Osteocyte (in vitro differentiated cells): ENCODE data around the gene QSER1. TPM values are rescaled to one million over a fixed set of nuclear protein-coding genes. Genes with fewer than 3 reads are reported as not detected.

Source experiments
- DNase-seq: peaks from one replicate; pipeline ENCODE4 v3.0.0; 2021; ENCODE audit warnings: mixed read lengths; ENCODE audit not compliant: unreplicated experiment; ENCODE audit errors: extremely low spot score
- H3K27ac Mint-ChIP-seq: one replicate; pipeline ENCODE4 v1.8.0; 2021; ENCODE audit warnings: mild to moderate bottlenecking, mixed read lengths; ENCODE audit not compliant: unreplicated experiment
- H3K27me3 Mint-ChIP-seq: one replicate; pipeline ENCODE4 v1.8.0; 2021; ENCODE audit warnings: mixed read lengths; ENCODE audit not compliant: unreplicated experiment
- H3K36me3 Mint-ChIP-seq: one replicate; pipeline ENCODE4 v1.8.0; 2021; ENCODE audit warnings: mixed read lengths; ENCODE audit not compliant: unreplicated experiment
- H3K4me1 Mint-ChIP-seq: one replicate; pipeline ENCODE4 v1.8.0; 2021; ENCODE audit warnings: mixed read lengths; ENCODE audit not compliant: unreplicated experiment
- H3K4me3 Mint-ChIP-seq: one replicate; pipeline ENCODE4 v1.8.0; 2021; ENCODE audit warnings: mild to moderate bottlenecking, moderate library complexity, mixed read lengths; ENCODE audit not compliant: unreplicated experiment
- H3K9me3 Mint-ChIP-seq: one replicate; pipeline ENCODE4 v1.8.0; 2021; ENCODE audit warnings: mixed read lengths; ENCODE audit not compliant: unreplicated experiment
- total RNA-seq: library from RNA; stranded (reverse); gene quantifications from 2 replicates; pipeline ENCODE4 v1.2.1, GENCODE V29; 2021
- TF ChIP-seq, protein P1 (sequence below): fragments of 200-600 bp; sonication (generic); IDR thresholded peaks from 2 replicates; pipeline ENCODE4 v1.5.0; 2021; ENCODE audit warnings: antibody characterized with exemption, mild to moderate bottlenecking, moderate library complexity

The QSER1 gene
- total RNA-seq, 1 donor from 2014 or later = 32.4 TPM

DNA sequence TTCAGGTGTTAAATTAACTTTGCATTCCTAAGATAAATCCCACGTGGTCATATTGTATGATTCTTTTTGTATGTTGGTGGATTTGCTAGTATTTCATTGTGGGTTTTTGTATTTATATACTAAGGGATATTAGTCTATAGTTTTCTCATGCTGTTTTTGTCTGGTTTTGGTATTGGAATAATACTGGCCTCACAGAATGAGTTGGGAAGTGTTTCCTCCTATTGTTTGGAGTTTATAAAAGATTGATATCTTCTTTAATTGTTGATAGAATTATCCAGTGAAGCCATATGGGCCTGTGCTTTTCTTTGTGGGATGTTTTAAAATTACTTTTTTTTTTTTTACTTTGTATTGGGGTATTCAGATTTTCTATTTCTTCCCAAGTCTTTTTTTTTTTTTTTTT is 59.8 kb downstream of the QSER1 start:
- DNase-seq = no peak
- peaks cover 9% of the 10 kb centered on the region for H3K36me3 Mint-ChIP-seq
- H3K4me1 Mint-ChIP-seq = peaks cover 23% of the 10 kb centered on the region
- no peak overlapping the region for H3K27ac Mint-ChIP-seq
- H3K9me3 Mint-ChIP-seq = no peaks in the 10 kb centered on the region
- no peak overlapping the region for H3K4me3 Mint-ChIP-seq
- no peaks in the 10 kb centered on the region for H3K27me3 Mint-ChIP-seq
- TF ChIP-seq, protein P1, sequence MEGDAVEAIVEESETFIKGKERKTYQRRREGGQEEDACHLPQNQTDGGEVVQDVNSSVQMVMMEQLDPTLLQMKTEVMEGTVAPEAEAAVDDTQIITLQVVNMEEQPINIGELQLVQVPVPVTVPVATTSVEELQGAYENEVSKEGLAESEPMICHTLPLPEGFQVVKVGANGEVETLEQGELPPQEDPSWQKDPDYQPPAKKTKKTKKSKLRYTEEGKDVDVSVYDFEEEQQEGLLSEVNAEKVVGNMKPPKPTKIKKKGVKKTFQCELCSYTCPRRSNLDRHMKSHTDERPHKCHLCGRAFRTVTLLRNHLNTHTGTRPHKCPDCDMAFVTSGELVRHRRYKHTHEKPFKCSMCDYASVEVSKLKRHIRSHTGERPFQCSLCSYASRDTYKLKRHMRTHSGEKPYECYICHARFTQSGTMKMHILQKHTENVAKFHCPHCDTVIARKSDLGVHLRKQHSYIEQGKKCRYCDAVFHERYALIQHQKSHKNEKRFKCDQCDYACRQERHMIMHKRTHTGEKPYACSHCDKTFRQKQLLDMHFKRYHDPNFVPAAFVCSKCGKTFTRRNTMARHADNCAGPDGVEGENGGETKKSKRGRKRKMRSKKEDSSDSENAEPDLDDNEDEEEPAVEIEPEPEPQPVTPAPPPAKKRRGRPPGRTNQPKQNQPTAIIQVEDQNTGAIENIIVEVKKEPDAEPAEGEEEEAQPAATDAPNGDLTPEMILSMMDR = no peak

DNA sequence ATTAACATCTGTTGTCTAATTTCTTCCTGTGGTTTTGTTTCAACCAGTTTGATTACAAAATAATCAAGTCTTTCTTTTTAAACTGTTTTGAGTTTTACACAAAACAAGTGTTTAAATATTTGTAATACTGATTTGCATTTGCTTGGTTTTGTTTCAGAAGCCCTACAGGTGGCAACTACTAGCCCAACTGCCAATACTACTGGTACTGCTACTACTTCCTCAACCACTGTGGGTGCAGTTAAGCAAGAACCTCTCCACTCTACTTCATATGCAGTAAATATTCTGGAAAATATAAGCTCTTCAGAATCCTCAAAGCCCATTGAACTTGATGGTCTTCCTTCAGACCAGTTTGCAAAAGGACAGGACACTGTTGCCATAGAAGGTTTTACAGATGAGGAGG is 61.1 kb downstream of the QSER1 start:
- DNase-seq = no peak
- Mint-ChIP-seq H3K27me3 (no peaks in the 10 kb centered on the region), H3K9me3 (no peaks in the 10 kb centered on the region), H3K4me1 (peaks cover 13% of the 10 kb centered on the region), H3K27ac (no peak overlapping the region), H3K4me3 (no peak overlapping the region), H3K36me3 (peaks cover 6% of the 10 kb centered on the region)
- TF ChIP-seq, protein P1 = no peak

DNA sequence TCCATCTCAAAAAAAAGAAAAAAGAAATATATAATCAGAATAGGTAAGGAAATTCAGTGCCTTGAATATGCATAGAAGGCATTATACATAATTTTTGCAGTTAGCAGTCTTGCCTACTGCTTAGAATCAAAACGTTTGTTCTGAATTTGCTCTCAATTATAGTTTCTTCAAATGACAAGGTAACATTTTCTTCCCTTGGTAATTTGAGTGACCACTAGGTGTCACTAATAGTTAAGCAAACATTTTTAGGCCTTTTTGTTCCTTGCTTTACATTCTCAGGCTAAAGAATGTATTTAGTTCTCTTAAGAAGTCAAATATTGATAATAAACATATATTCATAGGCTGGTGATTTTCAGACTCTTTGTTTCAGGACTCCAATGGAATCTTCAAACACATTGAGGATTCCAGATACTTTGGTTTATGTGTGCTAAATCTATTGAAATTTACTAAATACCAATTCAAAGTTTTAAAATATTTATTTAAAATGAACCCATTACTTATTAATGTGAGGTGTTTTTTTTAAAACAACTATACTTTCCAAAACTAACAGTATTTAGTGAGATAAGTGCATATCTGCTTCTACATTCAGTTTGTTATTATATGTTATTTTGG is 68.0 kb downstream of the QSER1 start:
- no peak overlapping the region for H3K27ac Mint-ChIP-seq
- H3K9me3 Mint-ChIP-seq = no peaks in the 10 kb centered on the region
- no peaks in the 10 kb centered on the region for H3K27me3 Mint-ChIP-seq
- H3K36me3 Mint-ChIP-seq = peaks cover 14% of the 10 kb centered on the region
- H3K4me1 Mint-ChIP-seq = no peaks in the 10 kb centered on the region
- TF ChIP-seq, protein P1 = peak; percentile 73
- DNase-seq = no peak
- H3K4me3 Mint-ChIP-seq = no peak overlapping the region

DNA sequence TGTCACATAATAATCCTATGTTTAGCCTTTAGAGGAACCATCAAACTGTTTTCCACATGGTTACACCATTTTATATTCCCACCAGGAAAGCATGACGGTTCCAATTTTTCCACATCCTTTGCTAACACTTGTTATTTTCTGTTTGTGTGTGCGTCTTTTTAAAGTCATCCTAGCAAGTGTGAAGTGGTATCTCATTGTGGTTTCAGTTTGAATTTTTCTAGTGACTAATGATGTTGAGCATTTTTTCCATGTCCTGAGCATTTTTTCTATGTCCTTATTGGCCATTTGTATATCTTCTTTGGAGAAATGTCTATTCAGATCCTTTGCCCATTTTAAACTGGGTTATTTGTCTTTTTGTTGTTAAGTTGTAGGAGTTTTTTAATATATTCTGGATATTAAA is 69.4 kb downstream of the QSER1 start:
- Mint-ChIP-seq H3K27ac (no peak overlapping the region), H3K27me3 (no peaks in the 10 kb centered on the region), H3K4me3 (no peak overlapping the region), H3K9me3 (no peaks in the 10 kb centered on the region), H3K4me1 (no peaks in the 10 kb centered on the region), H3K36me3 (peaks cover 21% of the 10 kb centered on the region)
- TF ChIP-seq, protein P1 = no peak
- no peak for DNase-seq

DNA sequence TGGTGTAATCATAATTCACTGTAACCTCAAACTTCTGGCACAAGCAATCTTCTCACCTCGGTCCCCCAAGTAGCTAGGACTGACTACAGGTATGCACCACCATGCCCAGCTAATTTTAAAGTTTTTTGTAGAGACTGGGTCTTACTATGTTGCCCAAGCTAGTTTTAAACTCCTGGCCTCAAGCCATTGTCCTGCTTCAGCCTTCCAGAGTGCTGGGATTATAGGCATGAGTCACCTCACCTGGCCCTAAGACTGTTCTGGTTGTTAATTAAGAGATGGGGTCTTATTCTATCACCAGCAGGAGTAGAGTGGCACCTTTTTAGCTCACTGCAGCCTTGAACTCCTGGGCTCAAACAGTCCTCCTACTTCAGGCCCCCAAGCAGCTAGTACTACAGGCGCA is 71.1 kb downstream of the QSER1 start:
- TF ChIP-seq, protein P1 = no peak
- H3K36me3 Mint-ChIP-seq = peaks cover 23% of the 10 kb centered on the region
- H3K27ac Mint-ChIP-seq = no peak overlapping the region
- H3K9me3 Mint-ChIP-seq = no peaks in the 10 kb centered on the region
- no peaks in the 10 kb centered on the region for H3K27me3 Mint-ChIP-seq
- no peak for DNase-seq
- no peak overlapping the region for H3K4me3 Mint-ChIP-seq
- H3K4me1 Mint-ChIP-seq = peaks cover 1% of the 10 kb centered on the region
